Epithelial cell of esophagus (primary cell): Measurements from ENCODE around the gene PAFAH2.
A peak's percentile ranks its signal among the peaks of the same experiment; 100 is the strongest.

Experiments used
- DNase-seq: peaks from one replicate; pipeline ENCODE4 v3.0.0; 2010; ENCODE audit warnings: low read depth
- H3K4me3 ChIP-seq: 2 replicates; pipeline ENCODE4 v1.5.1; 2011; ENCODE audit warnings: mild to moderate bottlenecking, low read length, control low read depth
- CTCF ChIP-seq: IDR thresholded peaks from 2 replicates; pipeline ENCODE4 v1.5.1; 2011; ENCODE audit warnings: low read depth, mild to moderate bottlenecking, low read length, control low read depth, inconsistent platforms; ENCODE audit not compliant: insufficient read depth; ENCODE audit errors: missing control alignments

Gene PAFAH2

GRCh38 chr1:26012864-26013263 is 15.0 kb upstream of the PAFAH2 start:
- DNase-seq, result no peak
- TF ChIP-seq CTCF, result no peak
- no peak overlapping the region for H3K4me3 ChIP-seq

- DNase-seq, result no peak
- no peak overlapping the region for H3K4me3 ChIP-seq
- no peak for TF ChIP-seq CTCF
Measured at GRCh38 chr1:26010825-26011224, 13.0 kb upstream of the PAFAH2 start.

GRCh38 chr1:26009796-26010447 is 12.1 kb upstream of the PAFAH2 start:
- H3K4me3 ChIP-seq, result no peak overlapping the region
- TF ChIP-seq CTCF, result no peak
- peak; percentile 18 for DNase-seq

- H3K4me3 ChIP-seq, result no peak overlapping the region
- no peak for TF ChIP-seq CTCF
- no peak for DNase-seq
Measured at GRCh38 chr1:26006710-26007109, 8.8 kb upstream of the PAFAH2 start.

GRCh38 chr1:26005434-26006105 is 7.7 kb upstream of the PAFAH2 start:
- TF ChIP-seq CTCF, result no peak
- no peak overlapping the region for H3K4me3 ChIP-seq
- no peak for DNase-seq

- no peak for TF ChIP-seq CTCF
- no peak overlapping the region for H3K4me3 ChIP-seq
- DNase-seq, result no peak
Measured at GRCh38 chr1:26003756-26004155, 5.9 kb upstream of the PAFAH2 start.

GRCh38 chr1:26003262-26003661 is 5.4 kb upstream of the PAFAH2 start:
- no peak for TF ChIP-seq CTCF
- no peak for DNase-seq
- H3K4me3 ChIP-seq, result no peak overlapping the region
